ENCODE data around the gene MAPK8IP2. TPM values are rescaled to one million over a fixed set of nuclear protein-coding genes. Genes with fewer than 3 reads are reported as not detected.

Gene MAPK8IP2
- polyA plus RNA-seq, 2 of the 4 experiments (the other 2 are of a cell fraction): 0.76 to 3.0 TPM

GRCh38 chr22:50660306-50660705 is 59.7 kb downstream of the MAPK8IP2 start (continued):
- no peak for TF ChIP-seq ZNF302 (CRISPR knock-in tag; IDR thresholded peaks at IDR 0.05)
- no peak for TF ChIP-seq CHD4 (IDR thresholded peaks at IDR 0.05; ENCODE audit: borderline replicate concordance)

Other genes starting within 250 kb of the MAPK8IP2 start
- gene SBF1, start 125.8 kb upstream of the MAPK8IP2 start, polyA plus RNA-seq (2011; rRNA removed): 9.6 and 12.7 TPM in 2 replicates
- gene SBF1, start 125.8 kb upstream of the MAPK8IP2 start, polyA plus RNA-seq (2017; fragmentation: RNase III; extraction: RNeasy Plus Mini Kit Qiagen cat#74134 plus additional on column Dnase treatment): 19.5 to 23.0 TPM (median 20.9 TPM) in 3 replicates
- gene ADM2, start 119.2 kb upstream of the MAPK8IP2 start, polyA plus RNA-seq (2011; rRNA removed): 0.99 and 1.1 TPM in 2 replicates
- gene ADM2, start 119.2 kb upstream of the MAPK8IP2 start, polyA plus RNA-seq (2017; fragmentation: RNase III; extraction: RNeasy Plus Mini Kit Qiagen cat#74134 plus additional on column Dnase treatment): 0.46 to 0.62 TPM (median 0.50 TPM) in 3 replicates
- gene MIOX, start 113.9 kb upstream of the MAPK8IP2 start, polyA plus RNA-seq (2011; rRNA removed): 0.08 and 0.20 TPM in 2 replicates
- not detected in 3 replicates for gene MIOX, start 113.9 kb upstream of the MAPK8IP2 start, polyA plus RNA-seq (2017; fragmentation: RNase III; extraction: RNeasy Plus Mini Kit Qiagen cat#74134 plus additional on column Dnase treatment)
- gene LMF2, start 93.1 kb upstream of the MAPK8IP2 start, polyA plus RNA-seq (2011; rRNA removed): 13.0 and 15.1 TPM in 2 replicates
- 31.8 to 34.2 TPM (median 32.5 TPM) in 3 replicates for gene LMF2, start 93.1 kb upstream of the MAPK8IP2 start, polyA plus RNA-seq (2017; fragmentation: RNase III; extraction: RNeasy Plus Mini Kit Qiagen cat#74134 plus additional on column Dnase treatment)
- gene NCAPH2, start 92.6 kb upstream of the MAPK8IP2 start, polyA plus RNA-seq (2011; rRNA removed): 13.9 and 14.3 TPM in 2 replicates
- 27.7 to 29.4 TPM (median 29.1 TPM) in 3 replicates for gene NCAPH2, start 92.6 kb upstream of the MAPK8IP2 start, polyA plus RNA-seq (2017; fragmentation: RNase III; extraction: RNeasy Plus Mini Kit Qiagen cat#74134 plus additional on column Dnase treatment)
- 0.37 and 1.9 TPM in 2 replicates for gene SCO2, start 75.2 kb upstream of the MAPK8IP2 start, polyA plus RNA-seq (2011; rRNA removed)
- 1.7 to 2.6 TPM (median 2.3 TPM) in 3 replicates for gene SCO2, start 75.2 kb upstream of the MAPK8IP2 start, polyA plus RNA-seq (2017; fragmentation: RNase III; extraction: RNeasy Plus Mini Kit Qiagen cat#74134 plus additional on column Dnase treatment)
- 4.8 and 5.9 TPM in 2 replicates for gene TYMP, start 70.8 kb upstream of the MAPK8IP2 start, polyA plus RNA-seq (2011; rRNA removed)
- gene TYMP, start 70.8 kb upstream of the MAPK8IP2 start, polyA plus RNA-seq (2017; fragmentation: RNase III; extraction: RNeasy Plus Mini Kit Qiagen cat#74134 plus additional on column Dnase treatment): 9.0 to 11.0 TPM (median 10.6 TPM) in 3 replicates
- gene KLHDC7B, start 54.9 kb upstream of the MAPK8IP2 start, polyA plus RNA-seq (2011; rRNA removed): 0.09 and 0.15 TPM in 2 replicates
- gene KLHDC7B, start 54.9 kb upstream of the MAPK8IP2 start, polyA plus RNA-seq (2017; fragmentation: RNase III; extraction: RNeasy Plus Mini Kit Qiagen cat#74134 plus additional on column Dnase treatment): not detected in 3 replicates
- 0.30 and 0.59 TPM in 2 replicates for gene SYCE3, start 37.9 kb upstream of the MAPK8IP2 start, polyA plus RNA-seq (2011; rRNA removed)
- 0.29 to 0.45 TPM in 2 of 3 replicates, not detected in the other for gene SYCE3, start 37.9 kb upstream of the MAPK8IP2 start, polyA plus RNA-seq (2017; fragmentation: RNase III; extraction: RNeasy Plus Mini Kit Qiagen cat#74134 plus additional on column Dnase treatment)
- 12.1 and 16.5 TPM in 2 replicates for gene CPT1B, start 22.4 kb upstream of the MAPK8IP2 start, polyA plus RNA-seq (2011; rRNA removed)
- 21.1 to 27.5 TPM (median 26.5 TPM) in 3 replicates for gene CPT1B, start 22.4 kb upstream of the MAPK8IP2 start, polyA plus RNA-seq (2017; fragmentation: RNase III; extraction: RNeasy Plus Mini Kit Qiagen cat#74134 plus additional on column Dnase treatment)
- 16.4 and 22.7 TPM in 2 replicates for gene CHKB, start 17.9 kb upstream of the MAPK8IP2 start, polyA plus RNA-seq (2011; rRNA removed)
- gene CHKB, start 17.9 kb upstream of the MAPK8IP2 start, polyA plus RNA-seq (2017; fragmentation: RNase III; extraction: RNeasy Plus Mini Kit Qiagen cat#74134 plus additional on column Dnase treatment): 21.0 to 26.1 TPM (median 25.8 TPM) in 3 replicates
- gene ARSA, start 27.4 kb downstream of the MAPK8IP2 start, polyA plus RNA-seq (2011; rRNA removed): 7.7 and 9.1 TPM in 2 replicates
- 15.9 to 22.5 TPM (median 19.5 TPM) in 3 replicates for gene ARSA, start 27.4 kb downstream of the MAPK8IP2 start, polyA plus RNA-seq (2017; fragmentation: RNase III; extraction: RNeasy Plus Mini Kit Qiagen cat#74134 plus additional on column Dnase treatment)
- 0.52 and 0.53 TPM in 2 replicates for gene SHANK3, start 72.0 kb downstream of the MAPK8IP2 start, polyA plus RNA-seq (2011; rRNA removed)
- gene SHANK3, start 72.0 kb downstream of the MAPK8IP2 start, polyA plus RNA-seq (2017; fragmentation: RNase III; extraction: RNeasy Plus Mini Kit Qiagen cat#74134 plus additional on column Dnase treatment): 2.1 to 2.4 TPM (median 2.3 TPM) in 3 replicates
- gene ACR, start 137.4 kb downstream of the MAPK8IP2 start, polyA plus RNA-seq (2011; rRNA removed): not detected in 2 replicates
- gene ACR, start 137.4 kb downstream of the MAPK8IP2 start, polyA plus RNA-seq (2017; fragmentation: RNase III; extraction: RNeasy Plus Mini Kit Qiagen cat#74134 plus additional on column Dnase treatment): 0.11 TPM in 1 of 3 replicates, not detected in the others
- 32.6 and 35.7 TPM in 2 replicates for gene RABL2B, start 182.8 kb downstream of the MAPK8IP2 start, polyA plus RNA-seq (2011; rRNA removed)
- 22.1 to 25.5 TPM (median 24.0 TPM) in 3 replicates for gene RABL2B, start 182.8 kb downstream of the MAPK8IP2 start, polyA plus RNA-seq (2017; fragmentation: RNase III; extraction: RNeasy Plus Mini Kit Qiagen cat#74134 plus additional on column Dnase treatment)